GM23338 (cell line): ENCODE data around the gene AIRE. TPM values are rescaled to one million over a fixed set of nuclear protein-coding genes. Genes with fewer than 3 reads are reported as not detected.

ENCODE experiments used
- ATAC-seq: fragments of 200-7000 bp; cut with Tn5 transposase; 3 replicates; pipeline ENCODE4 v1.9.1; 2020
- DNase-seq: peaks from one replicate; pipeline ENCODE4 v3.0.0-alpha.2; 2015; ENCODE audit warnings: low spot score
- H2AFZ ChIP-seq: fragments of 200-600 bp; sonication (generic); 2 replicates; pipeline ENCODE4 v1.8.0; 2016; ENCODE audit warnings: antibody characterized with exemption, mild to moderate bottlenecking, moderate library complexity
- H3F3A ChIP-seq: fragments of 200-600 bp; sonication (generic); replicated peaks from 2 replicates; pipeline ENCODE4 v1.8.0; 2017; ENCODE audit warnings: antibody characterized with exemption, mixed run types, low read depth
- H3K27ac ChIP-seq: fragments of 200-600 bp; sonication (generic); 2 replicates; pipeline ENCODE4 v1.6.1; 2016; ENCODE audit warnings: low read depth
- H3K27me3 ChIP-seq: fragments of 200-600 bp; sonication (generic); 2 replicates; pipeline ENCODE4 v1.8.0; 2016; ENCODE audit warnings: mild to moderate bottlenecking, mixed run types, moderate library complexity; ENCODE audit not compliant: insufficient read depth
- H3K36me3 ChIP-seq: fragments of 200-600 bp; sonication (generic); 2 replicates; pipeline ENCODE4 v1.8.0; 2016; ENCODE audit warnings: mild to moderate bottlenecking; ENCODE audit not compliant: insufficient read depth
- H3K4me1 ChIP-seq: fragments of 200-600 bp; sonication (generic); 2 replicates; pipeline ENCODE4 v1.8.0; 2016; ENCODE audit warnings: mild to moderate bottlenecking, moderate library complexity; ENCODE audit not compliant: insufficient read depth
- H3K4me2 ChIP-seq: fragments of 200-600 bp; sonication (generic); 2 replicates; pipeline ENCODE4 v1.7.1; 2017; ENCODE audit warnings: mixed run types
- H3K4me3 ChIP-seq: fragments of 200-600 bp; sonication (generic); 2 replicates; pipeline ENCODE4 v1.6.1; 2016; ENCODE audit warnings: mixed run types
- H3K79me2 ChIP-seq: fragments of 200-600 bp; sonication (generic); replicated peaks from 2 replicates; pipeline ENCODE4 v1.8.0; 2017; ENCODE audit warnings: mild to moderate bottlenecking; ENCODE audit not compliant: insufficient read depth
- H3K9me2 ChIP-seq: fragments of 200-600 bp; sonication (generic); 2 replicates; pipeline ENCODE4 v1.8.0; 2017; ENCODE audit not compliant: insufficient read depth
- H4K20me1 ChIP-seq: fragments of 200-600 bp; sonication (generic); replicated peaks from 2 replicates; pipeline ENCODE4 v1.8.0; 2017; ENCODE audit warnings: mild to moderate bottlenecking; ENCODE audit not compliant: insufficient read depth
- H3K27ac Mint-ChIP-seq: 2 replicates; pipeline ENCODE4 v1.8.0; 2020; ENCODE audit warnings: inconsistent platforms, mild to moderate bottlenecking, moderate library complexity, mixed read lengths
- H3K27me3 Mint-ChIP-seq: 3 replicates; pipeline ENCODE4 v1.8.0; 2022; ENCODE audit warnings: low read depth, mild to moderate bottlenecking, moderate library complexity, mixed read lengths, inconsistent platforms; ENCODE audit not compliant: insufficient read depth, poor library complexity
- H3K36me3 Mint-ChIP-seq: 3 replicates; pipeline ENCODE4 v1.8.0; 2021; ENCODE audit warnings: low read depth, mild to moderate bottlenecking, inconsistent platforms, moderate library complexity, mixed read lengths
- H3K4me1 Mint-ChIP-seq: 3 replicates; pipeline ENCODE4 v1.8.0; 2020; ENCODE audit warnings: mild to moderate bottlenecking, inconsistent platforms, mixed read lengths
- H3K4me3 Mint-ChIP-seq: 3 replicates; pipeline ENCODE4 v1.8.0; 2021; ENCODE audit warnings: moderate library complexity, mild to moderate bottlenecking, inconsistent platforms, mixed read lengths
- H3K9me3 Mint-ChIP-seq: 3 replicates; pipeline ENCODE4 v1.8.0; 2020; ENCODE audit warnings: moderate library complexity, mild to moderate bottlenecking, inconsistent platforms, mixed read lengths
- CREB1 ChIP-seq: fragments of 250-450 bp; sonication (Bioruptor Pico); IDR thresholded peaks from 2 replicates; pipeline ENCODE4 v1.5.0; 2020; ENCODE audit warnings: low read depth, mild to moderate bottlenecking, moderate library complexity
- EZH2 ChIP-seq: fragments of 200-600 bp; sonication (generic); IDR thresholded peaks from one replicate; pipeline ENCODE4 v1.8.0; 2017; ENCODE audit warnings: antibody characterized with exemption, mild to moderate bottlenecking, low read depth; ENCODE audit not compliant: unreplicated experiment
- EZH2phosphoT487 ChIP-seq: fragments of 200-600 bp; sonication (generic); IDR thresholded peaks from one replicate; pipeline ENCODE4 v1.8.1; 2018; ENCODE audit warnings: antibody characterized with exemption; ENCODE audit not compliant: unreplicated experiment
- JUNB ChIP-seq: IDR thresholded peaks from one replicate; pipeline ENCODE4 v1.6.1; 2016; ENCODE audit warnings: antibody characterized with exemption; ENCODE audit not compliant: unreplicated experiment
- NANOG ChIP-seq: IDR thresholded peaks from 2 replicates; pipeline ENCODE4 v1.6.1; 2016; ENCODE audit warnings: antibody characterized with exemption, borderline replicate concordance
- POLR2AphosphoS5 ChIP-seq: IDR thresholded peaks from 2 replicates; pipeline ENCODE4 v1.6.1; 2016; ENCODE audit warnings: antibody characterized with exemption, low read depth
- STAT1 ChIP-seq: IDR thresholded peaks from one replicate; pipeline ENCODE4 v1.6.1; 2016; ENCODE audit warnings: antibody characterized with exemption; ENCODE audit not compliant: unreplicated experiment
- ZNF114 ChIP-seq: fragments of 250-450 bp; sonication (Bioruptor Pico); IDR thresholded peaks from 2 replicates; pipeline ENCODE4 v1.5.0; 2020; ENCODE audit warnings: mild to moderate bottlenecking, moderate library complexity
- ZNF331 ChIP-seq: fragments of 250-450 bp; sonication (Bioruptor Pico); IDR thresholded peaks from 2 replicates; pipeline ENCODE4 v1.5.0; 2020; ENCODE audit warnings: low read depth, mild to moderate bottlenecking, moderate library complexity
- polyA plus RNA-seq: library from polyadenylated mRNA; unstranded; fragments of >200 nt; fragmentation: Nextera tagmentation; extraction: Ambion mirVana; gene quantifications from 2 replicates; pipeline ENCODE4 v1.2.1, GENCODE V29; 2016
- total RNA-seq: library from RNA; depleted of rRNA; stranded (reverse); fragments of >200 nt; shearing (Covaris generic); gene quantifications from 2 replicates; pipeline ENCODE4 v1.2.3, GENCODE V29; 2014
- TF ChIP-seq, protein P1 (sequence below): fragments of 250-450 bp; sonication (Bioruptor Pico); IDR thresholded peaks from 2 replicates; pipeline ENCODE4 v1.5.0; 2020; ENCODE audit warnings: mild to moderate bottlenecking, moderate library complexity
- TF ChIP-seq, protein P2 (sequence below): IDR thresholded peaks from one replicate; pipeline ENCODE4 v1.6.1; 2018; ENCODE audit warnings: antibody characterized with exemption; ENCODE audit not compliant: unreplicated experiment
- TF ChIP-seq, protein P3 (sequence below): IDR thresholded peaks from 2 replicates; pipeline ENCODE4 v1.6.1; 2016; ENCODE audit warnings: antibody characterized with exemption
- TF ChIP-seq, protein P4 (sequence below), 2 experiments: fragments of 200-600 bp in 1 of 2; sonication (generic) in 1 of 2; conservative IDR thresholded peaks; 2 replicates each; pipeline versions ENCODE4 v1.5.1 to v1.6.1; 2016 to 2017; ENCODE audit warnings: antibody characterized with exemption in 2 of 2, low read depth in 2 of 2, mild to moderate bottlenecking in 2 of 2, moderate library complexity in 1 of 2

The AIRE gene
- total and polyA plus RNA-seq, 2 experiments from 2014 or later = 0.10 TPM; not detected in 1

DNA sequence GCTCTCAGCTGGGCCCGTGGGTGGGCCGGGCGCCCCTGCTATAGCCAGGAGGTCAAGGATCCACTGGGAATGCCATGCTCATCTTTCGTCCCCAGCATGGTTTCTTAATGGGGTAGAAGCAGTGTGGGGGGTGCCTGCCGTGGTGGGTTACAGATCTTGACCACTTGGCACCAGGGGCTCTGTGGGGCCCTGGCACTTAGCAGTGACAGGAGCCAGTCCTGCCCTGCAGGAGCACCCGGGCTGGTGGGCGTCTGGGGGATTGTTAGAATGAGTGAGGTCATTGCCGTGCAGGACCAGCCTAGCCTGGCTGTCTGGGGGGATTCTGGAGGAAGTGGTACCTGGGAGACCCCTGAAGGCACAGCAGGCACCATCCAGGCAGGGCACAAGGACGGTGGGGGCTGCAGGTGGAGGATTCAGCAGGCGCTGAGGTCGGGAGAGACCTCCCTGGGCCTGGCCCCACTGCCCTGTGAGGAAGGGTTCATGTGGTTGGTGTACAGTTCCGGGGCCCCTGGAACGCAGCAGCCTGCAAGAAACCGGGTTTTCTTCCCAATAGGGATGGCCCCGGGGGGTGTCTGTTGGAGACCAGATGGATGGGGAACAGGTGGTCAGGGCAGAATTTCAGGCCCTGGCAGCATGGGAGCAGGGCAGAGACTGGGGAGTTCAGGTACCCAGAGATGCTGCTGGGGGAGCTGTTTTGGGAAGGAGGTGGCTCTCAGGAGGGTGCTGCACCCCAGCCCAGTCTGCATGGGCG lies 4.8 kb downstream of the AIRE start:
- Mint-ChIP-seq H3K27ac (no peak overlapping the region), H3K4me1 (no peaks in the 10 kb centered on the region)
- no peak for ATAC-seq

More for the DNA sequence above, 4.8 kb downstream of the AIRE start:
- Histone ChIP-seq H2AFZ (no peak overlapping the region), H3K4me1 (no peaks in the 10 kb centered on the region), H3K9me2 (no peaks in the 10 kb centered on the region), H3F3A (no peaks in the 10 kb centered on the region), H3K27ac (no peak overlapping the region), H3K27me3 (peaks cover 2% of the 10 kb centered on the region; the same call in 1 of the 2 replicates), H3K4me3 (no peak overlapping the region), H3K79me2 (no peaks in the 10 kb centered on the region), H3K36me3 (no peaks in the 10 kb centered on the region), H4K20me1 (no peaks in the 10 kb centered on the region), H3K4me2 (no peak overlapping the region)
- Mint-ChIP-seq H3K9me3 (no peaks in the 10 kb centered on the region), H3K4me3 (no peak overlapping the region), H3K27me3 (peaks cover 3% of the 10 kb centered on the region), H3K36me3 (no peaks in the 10 kb centered on the region)
- TF ChIP-seq, protein P1, sequence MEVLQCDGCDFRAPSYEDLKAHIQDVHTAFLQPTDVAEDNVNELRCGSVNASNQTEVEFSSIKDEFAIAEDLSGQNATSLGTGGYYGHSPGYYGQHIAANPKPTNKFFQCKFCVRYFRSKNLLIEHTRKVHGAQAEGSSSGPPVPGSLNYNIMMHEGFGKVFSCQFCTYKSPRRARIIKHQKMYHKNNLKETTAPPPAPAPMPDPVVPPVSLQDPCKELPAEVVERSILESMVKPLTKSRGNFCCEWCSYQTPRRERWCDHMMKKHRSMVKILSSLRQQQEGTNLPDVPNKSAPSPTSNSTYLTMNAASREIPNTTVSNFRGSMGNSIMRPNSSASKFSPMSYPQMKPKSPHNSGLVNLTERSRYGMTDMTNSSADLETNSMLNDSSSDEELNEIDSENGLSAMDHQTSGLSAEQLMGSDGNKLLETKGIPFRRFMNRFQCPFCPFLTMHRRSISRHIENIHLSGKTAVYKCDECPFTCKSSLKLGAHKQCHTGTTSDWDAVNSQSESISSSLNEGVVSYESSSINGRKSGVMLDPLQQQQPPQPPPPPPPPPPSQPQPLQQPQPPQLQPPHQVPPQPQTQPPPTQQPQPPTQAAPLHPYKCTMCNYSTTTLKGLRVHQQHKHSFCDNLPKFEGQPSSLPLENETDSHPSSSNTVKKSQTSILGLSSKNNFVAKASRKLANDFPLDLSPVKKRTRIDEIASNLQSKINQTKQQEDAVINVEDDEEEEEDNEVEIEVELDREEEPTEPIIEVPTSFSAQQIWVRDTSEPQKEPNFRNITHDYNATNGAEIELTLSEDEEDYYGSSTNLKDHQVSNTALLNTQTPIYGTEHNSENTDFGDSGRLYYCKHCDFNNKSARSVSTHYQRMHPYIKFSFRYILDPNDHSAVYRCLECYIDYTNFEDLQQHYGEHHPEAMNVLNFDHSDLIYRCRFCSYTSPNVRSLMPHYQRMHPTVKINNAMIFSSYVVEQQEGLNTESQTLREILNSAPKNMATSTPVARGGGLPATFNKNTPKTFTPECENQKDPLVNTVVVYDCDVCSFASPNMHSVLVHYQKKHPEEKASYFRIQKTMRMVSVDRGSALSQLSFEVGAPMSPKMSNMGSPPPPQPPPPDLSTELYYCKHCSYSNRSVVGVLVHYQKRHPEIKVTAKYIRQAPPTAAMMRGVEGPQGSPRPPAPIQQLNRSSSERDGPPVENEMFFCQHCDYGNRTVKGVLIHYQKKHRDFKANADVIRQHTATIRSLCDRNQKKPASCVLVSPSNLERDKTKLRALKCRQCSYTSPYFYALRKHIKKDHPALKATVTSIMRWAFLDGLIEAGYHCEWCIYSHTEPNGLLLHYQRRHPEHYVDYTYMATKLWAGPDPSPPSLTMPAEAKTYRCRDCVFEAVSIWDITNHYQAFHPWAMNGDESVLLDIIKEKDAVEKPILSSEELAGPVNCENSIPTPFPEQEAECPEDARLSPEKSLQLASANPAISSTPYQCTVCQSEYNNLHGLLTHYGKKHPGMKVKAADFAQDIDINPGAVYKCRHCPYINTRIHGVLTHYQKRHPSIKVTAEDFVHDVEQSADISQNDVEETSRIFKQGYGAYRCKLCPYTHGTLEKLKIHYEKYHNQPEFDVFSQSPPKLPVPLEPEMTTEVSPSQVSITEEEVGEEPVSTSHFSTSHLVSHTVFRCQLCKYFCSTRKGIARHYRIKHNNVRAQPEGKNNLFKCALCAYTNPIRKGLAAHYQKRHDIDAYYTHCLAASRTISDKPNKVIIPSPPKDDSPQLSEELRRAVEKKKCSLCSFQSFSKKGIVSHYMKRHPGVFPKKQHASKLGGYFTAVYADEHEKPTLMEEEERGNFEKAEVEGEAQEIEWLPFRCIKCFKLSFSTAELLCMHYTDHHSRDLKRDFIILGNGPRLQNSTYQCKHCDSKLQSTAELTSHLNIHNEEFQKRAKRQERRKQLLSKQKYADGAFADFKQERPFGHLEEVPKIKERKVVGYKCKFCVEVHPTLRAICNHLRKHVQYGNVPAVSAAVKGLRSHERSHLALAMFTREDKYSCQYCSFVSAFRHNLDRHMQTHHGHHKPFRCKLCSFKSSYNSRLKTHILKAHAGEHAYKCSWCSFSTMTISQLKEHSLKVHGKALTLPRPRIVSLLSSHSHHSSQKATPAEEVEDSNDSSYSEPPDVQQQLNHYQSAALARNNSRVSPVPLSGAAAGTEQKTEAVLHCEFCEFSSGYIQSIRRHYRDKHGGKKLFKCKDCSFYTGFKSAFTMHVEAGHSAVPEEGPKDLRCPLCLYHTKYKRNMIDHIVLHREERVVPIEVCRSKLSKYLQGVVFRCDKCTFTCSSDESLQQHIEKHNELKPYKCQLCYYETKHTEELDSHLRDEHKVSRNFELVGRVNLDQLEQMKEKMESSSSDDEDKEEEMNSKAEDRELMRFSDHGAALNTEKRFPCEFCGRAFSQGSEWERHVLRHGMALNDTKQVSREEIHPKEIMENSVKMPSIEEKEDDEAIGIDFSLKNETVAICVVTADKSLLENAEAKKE (CRISPR knock-in tag) = no peak
- TF ChIP-seq NANOG (no peak), CREB1 (CRISPR knock-in tag) (no peak), STAT1 (no peak), POLR2AphosphoS5 (no peak), ZNF114 (CRISPR knock-in tag) (no peak), EZH2 (no peak), ZNF331 (CRISPR knock-in tag) (no peak), JUNB (no peak), EZH2phosphoT487 (no peak)
- TF ChIP-seq, protein P2, sequence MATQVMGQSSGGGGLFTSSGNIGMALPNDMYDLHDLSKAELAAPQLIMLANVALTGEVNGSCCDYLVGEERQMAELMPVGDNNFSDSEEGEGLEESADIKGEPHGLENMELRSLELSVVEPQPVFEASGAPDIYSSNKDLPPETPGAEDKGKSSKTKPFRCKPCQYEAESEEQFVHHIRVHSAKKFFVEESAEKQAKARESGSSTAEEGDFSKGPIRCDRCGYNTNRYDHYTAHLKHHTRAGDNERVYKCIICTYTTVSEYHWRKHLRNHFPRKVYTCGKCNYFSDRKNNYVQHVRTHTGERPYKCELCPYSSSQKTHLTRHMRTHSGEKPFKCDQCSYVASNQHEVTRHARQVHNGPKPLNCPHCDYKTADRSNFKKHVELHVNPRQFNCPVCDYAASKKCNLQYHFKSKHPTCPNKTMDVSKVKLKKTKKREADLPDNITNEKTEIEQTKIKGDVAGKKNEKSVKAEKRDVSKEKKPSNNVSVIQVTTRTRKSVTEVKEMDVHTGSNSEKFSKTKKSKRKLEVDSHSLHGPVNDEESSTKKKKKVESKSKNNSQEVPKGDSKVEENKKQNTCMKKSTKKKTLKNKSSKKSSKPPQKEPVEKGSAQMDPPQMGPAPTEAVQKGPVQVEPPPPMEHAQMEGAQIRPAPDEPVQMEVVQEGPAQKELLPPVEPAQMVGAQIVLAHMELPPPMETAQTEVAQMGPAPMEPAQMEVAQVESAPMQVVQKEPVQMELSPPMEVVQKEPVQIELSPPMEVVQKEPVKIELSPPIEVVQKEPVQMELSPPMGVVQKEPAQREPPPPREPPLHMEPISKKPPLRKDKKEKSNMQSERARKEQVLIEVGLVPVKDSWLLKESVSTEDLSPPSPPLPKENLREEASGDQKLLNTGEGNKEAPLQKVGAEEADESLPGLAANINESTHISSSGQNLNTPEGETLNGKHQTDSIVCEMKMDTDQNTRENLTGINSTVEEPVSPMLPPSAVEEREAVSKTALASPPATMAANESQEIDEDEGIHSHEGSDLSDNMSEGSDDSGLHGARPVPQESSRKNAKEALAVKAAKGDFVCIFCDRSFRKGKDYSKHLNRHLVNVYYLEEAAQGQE = no peak
- TF ChIP-seq, protein P3, sequence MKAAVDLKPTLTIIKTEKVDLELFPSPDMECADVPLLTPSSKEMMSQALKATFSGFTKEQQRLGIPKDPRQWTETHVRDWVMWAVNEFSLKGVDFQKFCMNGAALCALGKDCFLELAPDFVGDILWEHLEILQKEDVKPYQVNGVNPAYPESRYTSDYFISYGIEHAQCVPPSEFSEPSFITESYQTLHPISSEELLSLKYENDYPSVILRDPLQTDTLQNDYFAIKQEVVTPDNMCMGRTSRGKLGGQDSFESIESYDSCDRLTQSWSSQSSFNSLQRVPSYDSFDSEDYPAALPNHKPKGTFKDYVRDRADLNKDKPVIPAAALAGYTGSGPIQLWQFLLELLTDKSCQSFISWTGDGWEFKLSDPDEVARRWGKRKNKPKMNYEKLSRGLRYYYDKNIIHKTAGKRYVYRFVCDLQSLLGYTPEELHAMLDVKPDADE = no peak
- TF ChIP-seq, protein P4, sequence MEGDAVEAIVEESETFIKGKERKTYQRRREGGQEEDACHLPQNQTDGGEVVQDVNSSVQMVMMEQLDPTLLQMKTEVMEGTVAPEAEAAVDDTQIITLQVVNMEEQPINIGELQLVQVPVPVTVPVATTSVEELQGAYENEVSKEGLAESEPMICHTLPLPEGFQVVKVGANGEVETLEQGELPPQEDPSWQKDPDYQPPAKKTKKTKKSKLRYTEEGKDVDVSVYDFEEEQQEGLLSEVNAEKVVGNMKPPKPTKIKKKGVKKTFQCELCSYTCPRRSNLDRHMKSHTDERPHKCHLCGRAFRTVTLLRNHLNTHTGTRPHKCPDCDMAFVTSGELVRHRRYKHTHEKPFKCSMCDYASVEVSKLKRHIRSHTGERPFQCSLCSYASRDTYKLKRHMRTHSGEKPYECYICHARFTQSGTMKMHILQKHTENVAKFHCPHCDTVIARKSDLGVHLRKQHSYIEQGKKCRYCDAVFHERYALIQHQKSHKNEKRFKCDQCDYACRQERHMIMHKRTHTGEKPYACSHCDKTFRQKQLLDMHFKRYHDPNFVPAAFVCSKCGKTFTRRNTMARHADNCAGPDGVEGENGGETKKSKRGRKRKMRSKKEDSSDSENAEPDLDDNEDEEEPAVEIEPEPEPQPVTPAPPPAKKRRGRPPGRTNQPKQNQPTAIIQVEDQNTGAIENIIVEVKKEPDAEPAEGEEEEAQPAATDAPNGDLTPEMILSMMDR (conservative IDR thresholded peaks at IDR 0.05; ENCODE audit: low read depth in 2 of 2) = no peak
- no peak for DNase-seq
